ENCODE data around the gene NFIB.

DNA sequence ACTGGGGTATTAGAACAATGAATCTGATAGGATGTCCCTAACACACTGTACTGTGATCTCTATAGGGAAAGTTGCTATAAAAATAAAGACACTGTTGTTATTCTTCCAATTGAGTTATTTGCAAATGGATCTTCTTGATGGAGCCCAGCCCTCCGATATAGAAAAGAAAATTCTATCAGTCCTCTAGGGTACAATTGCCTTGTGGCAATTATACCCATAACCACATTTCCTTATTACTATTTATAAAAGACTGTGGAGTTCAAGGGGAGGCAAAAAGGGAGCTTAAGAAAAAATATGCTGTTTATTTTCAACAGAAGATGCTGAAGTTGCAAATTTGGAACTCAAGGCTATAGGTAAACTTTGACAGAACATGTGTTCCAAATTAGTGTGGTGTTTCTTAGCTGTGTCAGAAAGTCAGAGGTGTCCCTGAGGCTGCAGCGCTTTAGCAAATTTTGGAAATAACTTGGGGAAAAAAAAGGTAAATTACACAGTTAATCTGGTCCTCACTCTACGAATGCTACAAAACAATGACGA, 116.5 kb downstream of the NFIB start:
- no peak for TF ChIP-seq EZH2 (IDR thresholded peaks at IDR 0.05; ENCODE audit: insufficient read depth, poor library complexity, severe bottlenecking)
- TF ChIP-seq EZH2phosphoT487 (IDR thresholded peaks at IDR 0.05; ENCODE audit: insufficient read depth, low read depth), result no peak

Measured in GM23248 (cell line).